Mucosa of descending colon (tissue), 3 donors: ENCODE data around the gene KITLG. TPM values are rescaled to one million over a fixed set of nuclear protein-coding genes. Genes with fewer than 3 reads are reported as not detected.
"Not testable (repeated sequence)": the region's sequence is repeated elsewhere in the genome, so short reads cannot be mapped to it uniquely, and the experiment has no call there.

ENCODE experiments used
- ATAC-seq: fragments of 200-7000 bp; cut with Tn5 transposase; one replicate; pipeline ENCODE4 v1.9.1; 2020; ENCODE audit warnings: mild to moderate bottlenecking, moderate library complexity
- DNase-seq, 3 donors: peaks; one replicate each; pipeline ENCODE4 v3.0.0-alpha.2; 2020
- H3K36me3 ChIP-seq: fragments of 200-600 bp; one replicate; pipeline ENCODE4 v1.8.0; 2021; ENCODE audit warnings: low read depth, mild to moderate bottlenecking
- H3K4me1 ChIP-seq: fragments of 200-600 bp; one replicate; pipeline ENCODE4 v1.8.0; 2021; ENCODE audit warnings: low read depth, mild to moderate bottlenecking
- H3K4me3 ChIP-seq: fragments of 200-600 bp; one replicate; pipeline ENCODE4 v1.8.0; 2021; ENCODE audit warnings: mild to moderate bottlenecking
- H3K9me3 ChIP-seq: fragments of 200-600 bp; one replicate; pipeline ENCODE4 v1.8.0; 2021; ENCODE audit warnings: mild to moderate bottlenecking
- intact Hi-C, 2 donors: fragments of 100-400 bp; cut with DNase I in 1 of 2; cut with micrococcal nuclease in 1 of 2; formaldehyde crosslinking; loops; one replicate each; pipeline versions ENCODE4 v1.11.0 to v1.11.1; 2022; cut with DNase I, micrococcal nuclease
- total RNA-seq, 3 donors: library from RNA; stranded (reverse); fragmentation: NEBNext Ultra II Directional in 2 of 3; extraction: Animal tissue kit (Norgen Biotek cat#: 25700) in 2 of 3; gene quantifications; one replicate each; pipeline versions ENCODE4 v1.2.1 to v1.2.4, GENCODE V29; 2021 to 2023
- TF ChIP-seq, protein P1 (sequence below): fragments of 200-600 bp; IDR thresholded peaks from one replicate; pipeline ENCODE4 v1.8.0; 2022; ENCODE audit warnings: antibody characterized with exemption, mild to moderate bottlenecking
- donor health status: DM: no; HTN: no; CAD: no; lungs with moderate emphysema.
- donor health status: DM: no; HTN: no; CAD: no.
- donor health status: DM: no; HTN: yes; CAD: no.

The KITLG gene
- total RNA-seq, 3 donors from 2014 or later, result 28.5 to 96.2 (median 37.4) TPM

DNA sequence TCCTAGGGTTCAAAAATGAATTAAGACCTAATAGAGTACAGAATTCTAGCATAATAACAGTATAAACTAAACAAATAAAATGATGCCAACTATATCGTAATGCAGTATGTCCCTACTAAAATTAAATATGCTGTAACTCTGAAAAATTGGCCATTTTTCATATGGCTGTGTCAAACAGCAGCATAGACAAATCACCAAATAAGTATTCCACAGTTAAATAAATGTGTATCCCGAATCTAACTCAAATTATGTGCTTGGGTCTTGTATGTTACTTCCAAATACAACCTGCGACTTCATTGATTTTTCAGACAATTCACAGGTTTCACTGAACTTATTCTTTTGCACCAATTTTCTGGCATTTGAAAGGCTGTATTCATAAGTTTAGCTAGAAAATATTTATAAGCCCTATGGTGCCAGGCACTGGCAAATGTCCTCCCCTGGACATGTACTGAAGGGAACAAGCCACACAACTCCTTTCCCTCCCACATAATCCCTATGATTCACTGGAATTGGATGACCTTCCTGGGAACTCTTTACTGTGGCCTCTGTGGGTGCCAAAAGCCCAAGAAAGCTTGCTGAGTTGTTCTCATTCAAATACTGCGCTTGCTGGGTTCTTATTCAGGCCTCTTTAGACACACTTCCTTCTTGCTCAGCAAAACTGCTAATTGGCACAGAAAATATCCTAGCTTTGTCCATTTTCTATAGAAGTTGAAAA, 108.8 kb downstream of the KITLG start:
- no peaks in the 10 kb centered on the region for H3K4me1 ChIP-seq
- no peaks in the 10 kb centered on the region for H3K9me3 ChIP-seq
- intact Hi-C loops, result no loop called here
- TF ChIP-seq, protein P1, sequence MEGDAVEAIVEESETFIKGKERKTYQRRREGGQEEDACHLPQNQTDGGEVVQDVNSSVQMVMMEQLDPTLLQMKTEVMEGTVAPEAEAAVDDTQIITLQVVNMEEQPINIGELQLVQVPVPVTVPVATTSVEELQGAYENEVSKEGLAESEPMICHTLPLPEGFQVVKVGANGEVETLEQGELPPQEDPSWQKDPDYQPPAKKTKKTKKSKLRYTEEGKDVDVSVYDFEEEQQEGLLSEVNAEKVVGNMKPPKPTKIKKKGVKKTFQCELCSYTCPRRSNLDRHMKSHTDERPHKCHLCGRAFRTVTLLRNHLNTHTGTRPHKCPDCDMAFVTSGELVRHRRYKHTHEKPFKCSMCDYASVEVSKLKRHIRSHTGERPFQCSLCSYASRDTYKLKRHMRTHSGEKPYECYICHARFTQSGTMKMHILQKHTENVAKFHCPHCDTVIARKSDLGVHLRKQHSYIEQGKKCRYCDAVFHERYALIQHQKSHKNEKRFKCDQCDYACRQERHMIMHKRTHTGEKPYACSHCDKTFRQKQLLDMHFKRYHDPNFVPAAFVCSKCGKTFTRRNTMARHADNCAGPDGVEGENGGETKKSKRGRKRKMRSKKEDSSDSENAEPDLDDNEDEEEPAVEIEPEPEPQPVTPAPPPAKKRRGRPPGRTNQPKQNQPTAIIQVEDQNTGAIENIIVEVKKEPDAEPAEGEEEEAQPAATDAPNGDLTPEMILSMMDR, result no peak
- ATAC-seq, result peak; percentile 34
- H3K4me3 ChIP-seq, result no peak overlapping the region
- peak in 1 of 3 donors; percentile 7 for DNase-seq
- no peaks in the 10 kb centered on the region for H3K36me3 ChIP-seq

DNA sequence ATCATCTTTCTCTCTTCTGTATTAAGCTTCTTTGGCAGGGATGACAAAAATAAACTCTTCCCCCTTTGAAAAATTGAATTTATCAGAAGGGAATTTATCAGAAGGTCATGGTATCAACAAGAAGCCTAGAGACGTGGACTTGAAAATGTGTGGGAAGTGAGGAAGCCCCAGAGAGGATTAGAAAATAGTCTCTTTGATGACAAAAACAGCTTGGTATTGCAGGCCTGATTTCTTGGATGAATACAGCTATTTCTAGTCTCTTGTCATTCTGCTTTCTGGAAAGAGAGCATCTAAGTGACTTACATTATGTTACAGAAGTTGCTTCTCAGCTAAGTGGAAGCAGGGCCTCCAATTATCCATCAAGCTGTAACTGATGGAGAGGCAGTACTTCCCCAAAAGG, 111.1 kb downstream of the KITLG start:
- no peaks in the 10 kb centered on the region for H3K9me3 ChIP-seq
- H3K4me1 ChIP-seq, result no peaks in the 10 kb centered on the region
- H3K36me3 ChIP-seq, result no peaks in the 10 kb centered on the region
- DNase-seq (no peak), ATAC-seq (no peak)
- intact Hi-C loops, result no loop called here
- TF ChIP-seq, protein P1, result no peak
- H3K4me3 ChIP-seq, result no peak overlapping the region

DNA sequence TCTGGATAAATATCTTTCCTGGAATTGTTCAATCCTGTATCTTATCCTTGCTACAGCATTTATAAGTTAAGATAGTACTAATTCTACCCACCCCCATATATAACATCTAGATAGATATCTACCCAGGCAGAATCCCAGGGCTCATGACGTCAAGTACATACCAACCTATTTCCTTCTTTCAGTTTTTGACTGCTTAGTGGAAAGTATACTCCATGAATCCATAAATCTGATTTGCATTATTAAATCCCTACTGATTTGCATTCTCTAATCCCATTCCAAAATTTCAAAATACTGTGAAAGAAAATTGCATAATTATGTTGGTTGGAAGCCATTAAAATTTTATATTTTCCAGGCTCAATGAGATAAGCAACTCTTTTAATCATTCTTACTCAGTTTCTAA, 111.7 kb downstream of the KITLG start:
- no peaks in the 10 kb centered on the region for H3K36me3 ChIP-seq
- no peak overlapping the region for H3K4me3 ChIP-seq
- no peak for DNase-seq
- H3K4me1 ChIP-seq, result no peaks in the 10 kb centered on the region
- no peaks in the 10 kb centered on the region for H3K9me3 ChIP-seq
- intact Hi-C loops, result no loop called here
- TF ChIP-seq, protein P1, result no peak
- ATAC-seq, result no peak

- ATAC-seq, DNase-seq, intact Hi-C loops, H3K9me3 ChIP-seq, H3K4me1 ChIP-seq, H3K36me3 ChIP-seq, H3K4me3 ChIP-seq: not testable (repeated sequence)
These were observed 113.6 kb downstream of the KITLG start for GRCh38 chr12:88466708-88467107.

DNA sequence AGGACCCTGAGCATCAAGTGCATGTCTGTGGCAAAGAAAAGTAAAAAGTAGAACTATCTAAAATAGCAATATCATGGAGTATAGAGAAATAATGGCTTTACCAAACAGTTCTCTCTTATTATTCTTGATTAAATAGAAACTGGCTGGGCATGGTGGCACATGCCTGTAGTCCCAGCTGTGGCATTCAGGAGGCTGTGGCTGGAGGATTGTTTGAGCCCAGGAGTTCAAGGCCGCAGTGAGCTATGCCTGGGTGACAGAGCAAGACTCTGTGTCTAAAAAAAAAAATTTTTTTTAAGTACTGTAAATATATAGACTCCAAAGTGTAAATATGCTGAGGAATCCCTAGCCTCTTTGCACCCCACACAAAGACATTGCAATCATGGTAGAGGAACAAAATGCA, 121.9 kb downstream of the KITLG start:
- TF ChIP-seq, protein P1, result no peak
- no peak for ATAC-seq
- Histone ChIP-seq H3K4me3 (no peak overlapping the region), H3K9me3 (no peaks in the 10 kb centered on the region), H3K36me3 (no peaks in the 10 kb centered on the region), H3K4me1 (no peaks in the 10 kb centered on the region)
- DNase-seq, result no peak
- intact Hi-C loops, result no loop called here

- Histone ChIP-seq H3K9me3 (no peaks in the 10 kb centered on the region), H3K36me3 (no peaks in the 10 kb centered on the region), H3K4me3 (no peak overlapping the region), H3K4me1 (no peaks in the 10 kb centered on the region)
- DNase-seq, result no peak
- TF ChIP-seq, protein P1, result no peak
- no peak for ATAC-seq
- intact Hi-C loops, result no loop called here
These were observed 126.9 kb downstream of the KITLG start for GRCh38 chr12:88453323-88453722.
